Stimulated activated naive B cell treated with anti-CD40 and anti-IgM and Interleukin-4, amounts not matched to agents 10 μg/mL and 1 μg/mL and 100 μg/mL, for 72 hours (primary cell): ENCODE results near the gene GAB2.
A peak's percentile ranks its signal among the peaks of the same experiment; 100 is the strongest.

Experiments
- ATAC-seq, 2 donors: fragments of 150-1000 bp; cut with Tn5 transposase; replicated peaks; 2 replicates each; pipeline ENCODE4 v1.10.0; 2021; ENCODE audit warnings: moderate library complexity in 1 of 2
- DNase-seq: peaks from one replicate; pipeline ENCODE4 v3.0.0; 2021
- H3K27ac Mint-ChIP-seq: one replicate; pipeline ENCODE4 v1.8.0; 2022; ENCODE audit warnings: mild to moderate bottlenecking, mixed read lengths
- H3K27me3 Mint-ChIP-seq, 2 donors: one replicate each; pipeline ENCODE4 v1.8.0; 2022; ENCODE audit warnings: mixed read lengths in 2 of 2
- H3K36me3 Mint-ChIP-seq, 2 donors: one replicate each; pipeline ENCODE4 v1.8.0; 2022; ENCODE audit warnings: mixed read lengths in 2 of 2, mild to moderate bottlenecking in 1 of 2
- H3K4me1 Mint-ChIP-seq, 2 donors: one replicate each; pipeline ENCODE4 v1.8.0; 2022; ENCODE audit warnings: mixed read lengths in 2 of 2, mild to moderate bottlenecking in 1 of 2
- H3K4me3 Mint-ChIP-seq, 2 donors: one replicate each; pipeline ENCODE4 v1.8.0; 2022; ENCODE audit warnings: mild to moderate bottlenecking in 2 of 2, mixed read lengths in 2 of 2, moderate library complexity in 1 of 2
- H3K9me3 Mint-ChIP-seq, 2 donors: one replicate each; pipeline ENCODE4 v1.8.0; 2022; ENCODE audit warnings: mixed read lengths in 2 of 2, mild to moderate bottlenecking in 1 of 2

GAB2 gene

GRCh38 chr11:78200553-78200952, 217.1 kb downstream of the GAB2 start:
- ATAC-seq (no peak), DNase-seq (no peak)
- no peaks in the 10 kb centered on the region for H3K9me3 Mint-ChIP-seq
- H3K27ac Mint-ChIP-seq = no peak overlapping the region
- H3K4me1 Mint-ChIP-seq = peaks cover 17 to 23% of the 10 kb centered on the region in 2 donors
- no peaks in the 10 kb centered on the region for H3K27me3 Mint-ChIP-seq
- peaks cover 33 to 51% of the 10 kb centered on the region in 2 donors for H3K36me3 Mint-ChIP-seq
- H3K4me3 Mint-ChIP-seq = no peak overlapping the region

GRCh38 chr11:78200061-78200460, 217.6 kb downstream of the GAB2 start:
- Mint-ChIP-seq H3K27me3 (no peaks in the 10 kb centered on the region), H3K36me3 (peaks cover 35 to 55% of the 10 kb centered on the region in 2 donors), H3K4me1 (peaks cover 18 to 27% of the 10 kb centered on the region in 2 donors), H3K9me3 (no peaks in the 10 kb centered on the region), H3K4me3 (no peak overlapping the region), H3K27ac (no peak overlapping the region)
- DNase-seq = no peak
- no peak for ATAC-seq

- Mint-ChIP-seq H3K27me3 (no peaks in the 10 kb centered on the region), H3K27ac (no peak overlapping the region)
Observed at GRCh38 chr11:78199653-78200015, 218.0 kb downstream of the GAB2 start.

GRCh38 chr11:78199015-78199652, 218.5 kb downstream of the GAB2 start:
- DNase-seq (no peak), ATAC-seq (no peak)
- no peaks in the 10 kb centered on the region for H3K9me3 Mint-ChIP-seq
- no peak overlapping the region for H3K27ac Mint-ChIP-seq
- peaks cover 35 to 57% of the 10 kb centered on the region in 2 donors for H3K36me3 Mint-ChIP-seq
- no peak overlapping the region for H3K4me3 Mint-ChIP-seq
- H3K4me1 Mint-ChIP-seq = peaks cover 23 to 36% of the 10 kb centered on the region in 2 donors
- H3K27me3 Mint-ChIP-seq = no peaks in the 10 kb centered on the region

More at GRCh38 chr11:78199653-78200015, 218.0 kb downstream of the GAB2 start:
- ATAC-seq (no peak), DNase-seq (no peak)
- Mint-ChIP-seq H3K9me3 (no peaks in the 10 kb centered on the region), H3K36me3 (peaks cover 35 to 57% of the 10 kb centered on the region in 2 donors), H3K4me1 (peaks cover 20 to 31% of the 10 kb centered on the region in 2 donors), H3K4me3 (no peak overlapping the region)

GRCh38 chr11:78197816-78198215, 219.8 kb downstream of the GAB2 start:
- Mint-ChIP-seq H3K27ac (no peak overlapping the region), H3K9me3 (no peaks in the 10 kb centered on the region), H3K36me3 (peaks cover 39 to 59% of the 10 kb centered on the region in 2 donors), H3K4me3 (no peak overlapping the region), H3K4me1 (peaks cover 26 to 41% of the 10 kb centered on the region in 2 donors), H3K27me3 (no peaks in the 10 kb centered on the region)
- DNase-seq (no peak), ATAC-seq (no peak)

GRCh38 chr11:78196661-78197091, 220.9 kb downstream of the GAB2 start:
- H3K27ac Mint-ChIP-seq = no peak overlapping the region
- DNase-seq (no peak), ATAC-seq (no peak)
- no peak overlapping the region for H3K4me3 Mint-ChIP-seq
- H3K4me1 Mint-ChIP-seq = peaks cover 24 to 37% of the 10 kb centered on the region in 2 donors
- peaks cover 36 to 56% of the 10 kb centered on the region in 2 donors for H3K36me3 Mint-ChIP-seq
- H3K9me3 Mint-ChIP-seq = no peaks in the 10 kb centered on the region
- H3K27me3 Mint-ChIP-seq = no peaks in the 10 kb centered on the region

- Mint-ChIP-seq H3K4me1 (peaks cover 27 to 36% of the 10 kb centered on the region in 2 donors), H3K27ac (no peak overlapping the region), H3K4me3 (no peak overlapping the region), H3K36me3 (peaks cover 36 to 56% of the 10 kb centered on the region in 2 donors), H3K27me3 (no peaks in the 10 kb centered on the region), H3K9me3 (no peaks in the 10 kb centered on the region)
- ATAC-seq (no peak), DNase-seq (no peak)
Observed at GRCh38 chr11:78195917-78196560, 221.6 kb downstream of the GAB2 start.

GRCh38 chr11:78194490-78194889, 223.1 kb downstream of the GAB2 start:
- Mint-ChIP-seq H3K4me3 (no peak overlapping the region), H3K27ac (no peak overlapping the region), H3K9me3 (peaks cover 2 to 3% of the 10 kb centered on the region in 2 donors), H3K36me3 (peaks cover 26 to 53% of the 10 kb centered on the region in 2 donors), H3K4me1 (peaks cover 41 to 51% of the 10 kb centered on the region in 2 donors), H3K27me3 (no peaks in the 10 kb centered on the region)
- no peak for ATAC-seq
- no peak for DNase-seq

- peaks cover 2 to 3% of the 10 kb centered on the region in 2 donors for H3K9me3 Mint-ChIP-seq
Observed at GRCh38 chr11:78193806-78194205, 223.8 kb downstream of the GAB2 start.

GRCh38 chr11:78192911-78193351, 224.7 kb downstream of the GAB2 start:
- Mint-ChIP-seq H3K4me3 (no peak overlapping the region), H3K27ac (peak overlapping the region; percentile 81), H3K36me3 (peaks cover 23 to 44% of the 10 kb centered on the region in 2 donors), H3K9me3 (peaks cover 2 to 3% of the 10 kb centered on the region in 2 donors), H3K27me3 (no peaks in the 10 kb centered on the region), H3K4me1 (peaks cover 43 to 64% of the 10 kb centered on the region in 2 donors)
- ATAC-seq = no peak
- no peak for DNase-seq

More at GRCh38 chr11:78193806-78194205, 223.8 kb downstream of the GAB2 start:
- H3K36me3 Mint-ChIP-seq = peaks cover 26 to 53% of the 10 kb centered on the region in 2 donors
- H3K27ac Mint-ChIP-seq = peak overlapping the region; percentile 63
- DNase-seq = no peak
- no peak for ATAC-seq
- H3K27me3 Mint-ChIP-seq = no peaks in the 10 kb centered on the region
- H3K4me1 Mint-ChIP-seq = peaks cover 42 to 58% of the 10 kb centered on the region in 2 donors
- H3K4me3 Mint-ChIP-seq = peak overlapping the region in 1 of 2 donors; percentile 26

- Mint-ChIP-seq H3K27ac (peak overlapping the region; percentile 37), H3K9me3 (peaks cover 2 to 3% of the 10 kb centered on the region in 2 donors), H3K4me3 (no peak overlapping the region), H3K4me1 (peaks cover 48 to 70% of the 10 kb centered on the region in 2 donors), H3K36me3 (peaks cover 22 to 42% of the 10 kb centered on the region in 2 donors), H3K27me3 (no peaks in the 10 kb centered on the region)
- ATAC-seq = no peak
- no peak for DNase-seq
Observed at GRCh38 chr11:78192223-78192719, 225.3 kb downstream of the GAB2 start.

- Mint-ChIP-seq H3K4me1 (peaks cover 50 to 79% of the 10 kb centered on the region in 2 donors), H3K27me3 (no peaks in the 10 kb centered on the region), H3K27ac (no peak overlapping the region), H3K9me3 (peaks cover 2 to 3% of the 10 kb centered on the region in 2 donors), H3K4me3 (no peak overlapping the region), H3K36me3 (peaks cover 15 to 41% of the 10 kb centered on the region in 2 donors)
- DNase-seq (no peak), ATAC-seq (no peak)
Observed at GRCh38 chr11:78190871-78191538, 226.6 kb downstream of the GAB2 start.

- Mint-ChIP-seq H3K9me3 (peaks cover 2 to 3% of the 10 kb centered on the region in 2 donors), H3K27me3 (no peaks in the 10 kb centered on the region), H3K27ac (peak overlapping the region; percentile 78), H3K4me1 (peaks cover 50 to 79% of the 10 kb centered on the region in 2 donors), H3K4me3 (peak overlapping the region; percentile 56 to 100), H3K36me3 (peaks cover 11 to 38% of the 10 kb centered on the region in 2 donors)
- DNase-seq (no peak), ATAC-seq (no peak)
Observed at GRCh38 chr11:78190374-78190773, 227.2 kb downstream of the GAB2 start.

GRCh38 chr11:78189851-78190250, 227.8 kb downstream of the GAB2 start:
- H3K27me3 Mint-ChIP-seq = no peaks in the 10 kb centered on the region
- H3K4me1 Mint-ChIP-seq = peaks cover 48 to 73% of the 10 kb centered on the region in 2 donors
- ATAC-seq = no peak
- peaks cover 11 to 33% of the 10 kb centered on the region in 2 donors for H3K36me3 Mint-ChIP-seq
- H3K9me3 Mint-ChIP-seq = peaks cover 2 to 3% of the 10 kb centered on the region in 2 donors
- H3K4me3 Mint-ChIP-seq = peak overlapping the region; percentile 99 to 100
- H3K27ac Mint-ChIP-seq = peak overlapping the region; percentile 81
- DNase-seq = no peak
